HG03039 (cell line): ENCODE results near the gene POMT1.
A peak's percentile ranks its signal among the peaks of the same experiment; 100 is the strongest.
"Not testable (repeated sequence)": the region's sequence is repeated elsewhere in the genome, so short reads cannot be mapped to it uniquely, and the experiment has no call there.

Experiments used
- ATAC-seq: cut with Tn5 transposase; IDR thresholded peaks from one replicate; pipeline ENCODE4 v1.9.1; 2021; ENCODE audit warnings: mild to moderate bottlenecking, moderate library complexity; ENCODE audit not compliant: unreplicated experiment

The POMT1 gene

GRCh38 chr9:131502781-131503625 lies at the start of gene POMT1:
Gene POMT1, plus strand, starts transcription at chr9:131502918. Its CDS starts 1,301 bp downstream, at chr9:131504219.
- peak; percentile 85 for ATAC-seq

- no peak for ATAC-seq
Observed at GRCh38 chr9:131454028-131454427, 48.7 kb upstream of the POMT1 start.

- not testable (repeated sequence) for ATAC-seq
Observed at GRCh38 chr9:131455655-131456054, 47.1 kb upstream of the POMT1 start.

- ATAC-seq, result no peak
Observed at GRCh38 chr9:131457746-131458145, 45.0 kb upstream of the POMT1 start.

GRCh38 chr9:131459056-131459455 lies 43.7 kb upstream of the POMT1 start:
- ATAC-seq, result no peak

GRCh38 chr9:131461166-131461565 lies 41.6 kb upstream of the POMT1 start:
- no peak for ATAC-seq

- no peak for ATAC-seq
Observed at GRCh38 chr9:131464354-131465000, 38.2 kb upstream of the POMT1 start.

GRCh38 chr9:131465401-131465800 lies 37.3 kb upstream of the POMT1 start:
- ATAC-seq, result no peak

- ATAC-seq, result no peak
Observed at GRCh38 chr9:131467214-131467935, 35.3 kb upstream of the POMT1 start.

GRCh38 chr9:131468031-131468430 lies 34.7 kb upstream of the POMT1 start:
- ATAC-seq, result no peak

GRCh38 chr9:131469356-131469755 lies 33.4 kb upstream of the POMT1 start:
- ATAC-seq, result no peak

- no peak for ATAC-seq
Observed at GRCh38 chr9:131469951-131470350, 32.8 kb upstream of the POMT1 start.

- no peak for ATAC-seq
Observed at GRCh38 chr9:131470581-131470991, 32.1 kb upstream of the POMT1 start.

- ATAC-seq, result not testable (repeated sequence)
Observed at GRCh38 chr9:131472085-131472484, 30.6 kb upstream of the POMT1 start.

GRCh38 chr9:131473198-131473885 lies 29.4 kb upstream of the POMT1 start:
- no peak for ATAC-seq

- no peak for ATAC-seq
Observed at GRCh38 chr9:131473891-131474290, 28.8 kb upstream of the POMT1 start.

- no peak for ATAC-seq
Observed at GRCh38 chr9:131474711-131475110, 28.0 kb upstream of the POMT1 start.

- ATAC-seq, result no peak
Observed at GRCh38 chr9:131475111-131475955, 27.4 kb upstream of the POMT1 start.

GRCh38 chr9:131475956-131476776 lies 26.6 kb upstream of the POMT1 start:
- ATAC-seq, result no peak
